ENCODE measurements around the gene VPS37B. TPM values are rescaled to one million over a fixed set of nuclear protein-coding genes. Genes with fewer than 3 reads are reported as not detected.

Gene VPS37B
- total RNA-seq, 4 donors from 2014 or later = 4.8 to 8.2 (median 7.6) TPM

- intact Hi-C loops (cut with DNase I; ENCODE audit: low total_unique reads) = no loop called here
- H3K27ac ChIP-seq = no peak overlapping the region
- no peaks in the 10 kb centered on the region for H3K9me3 ChIP-seq
- ATAC-seq (no peak), DNase-seq (no peak)
- no peaks in the 10 kb centered on the region for H3K36me3 ChIP-seq
- H3K27me3 ChIP-seq = no peaks in the 10 kb centered on the region
- TF ChIP-seq CTCF (IDR thresholded peaks at IDR 0.05 in 4 of 5, conservative IDR thresholded peaks at IDR 0.05 in 1 of 5) = no peak
- no peak for TF ChIP-seq POLR2A (IDR thresholded peaks at IDR 0.05)
- H3K4me1 ChIP-seq = no peaks in the 10 kb centered on the region
- no peak overlapping the region for H3K4me3 ChIP-seq
- in situ Hi-C loops (cut with MboI; ENCODE audit: low sequenced_read_pairs in 4 of 4) = no loop called here
Measured at GRCh38 chr12:122929812-122930211, 33.9 kb upstream of the VPS37B start.

GRCh38 chr12:122929148-122929538 is 33.2 kb upstream of the VPS37B start:
- ATAC-seq = no peak
- no peak overlapping the region for H3K4me3 ChIP-seq
- intact Hi-C loops (cut with DNase I; ENCODE audit: low total_unique reads) (no loop called here), in situ Hi-C loops (cut with MboI; ENCODE audit: low sequenced_read_pairs in 4 of 4) (no loop called here)
- DNase-seq = no peak
- H3K36me3 ChIP-seq = no peaks in the 10 kb centered on the region
- H3K27me3 ChIP-seq = no peaks in the 10 kb centered on the region
- no peaks in the 10 kb centered on the region for H3K4me1 ChIP-seq
- H3K27ac ChIP-seq = no peak overlapping the region
- no peak for TF ChIP-seq CTCF (IDR thresholded peaks at IDR 0.05 in 4 of 5, conservative IDR thresholded peaks at IDR 0.05 in 1 of 5)
- H3K9me3 ChIP-seq = no peaks in the 10 kb centered on the region

GRCh38 chr12:122928404-122929147 is 32.7 kb upstream of the VPS37B start:
- no peak overlapping the region for H3K4me3 ChIP-seq
- TF ChIP-seq CTCF (IDR thresholded peaks at IDR 0.05 in 4 of 5, conservative IDR thresholded peaks at IDR 0.05 in 1 of 5) (no peak), POLR2A (IDR thresholded peaks at IDR 0.05) (no peak)
- no peaks in the 10 kb centered on the region for H3K27me3 ChIP-seq
- no peaks in the 10 kb centered on the region for H3K4me1 ChIP-seq
- no peak for ATAC-seq
- intact Hi-C loops (cut with DNase I; ENCODE audit: low total_unique reads) (no loop called here), in situ Hi-C loops (cut with MboI; ENCODE audit: low sequenced_read_pairs in 4 of 4) (no loop called here)
- no peaks in the 10 kb centered on the region for H3K36me3 ChIP-seq
- H3K27ac ChIP-seq = no peak overlapping the region
- no peaks in the 10 kb centered on the region for H3K9me3 ChIP-seq
- DNase-seq = no peak

- Histone ChIP-seq H3K9me3 (no peaks in the 10 kb centered on the region), H3K4me1 (no peaks in the 10 kb centered on the region), H3K4me3 (no peak overlapping the region), H3K36me3 (no peaks in the 10 kb centered on the region), H3K27me3 (no peaks in the 10 kb centered on the region), H3K27ac (no peak overlapping the region)
- in situ Hi-C loops (cut with MboI; ENCODE audit: low sequenced_read_pairs in 4 of 4) = no loop called here
- no peak for ATAC-seq
- TF ChIP-seq CTCF (IDR thresholded peaks at IDR 0.05 in 4 of 5, conservative IDR thresholded peaks at IDR 0.05 in 1 of 5) = no peak
- TF ChIP-seq POLR2A (IDR thresholded peaks at IDR 0.05) = no peak
- no peak for DNase-seq
- intact Hi-C loops (cut with DNase I; ENCODE audit: low total_unique reads) = no loop called here
Measured at GRCh38 chr12:122927756-122928403, 32.0 kb upstream of the VPS37B start.
